Ascending aorta (tissue), 2 donors: ENCODE data around the gene FBXO34. TPM values are rescaled to one million over a fixed set of nuclear protein-coding genes. Genes with fewer than 3 reads are reported as not detected.

Experiments used
- DNase-seq, 2 donors: peaks; one replicate each; pipeline ENCODE4 v3.0.0-alpha.2; 2019; ENCODE audit warnings: low spot score in 2 of 2
- H3K27ac ChIP-seq, 2 donors: fragments of 200-600 bp; sonication (generic); one replicate each; pipeline ENCODE4 v1.5.1; 2016 to 2017; ENCODE audit warnings: mild to moderate bottlenecking in 1 of 2
- H3K27me3 ChIP-seq: fragments of 200-600 bp; sonication (generic); one replicate; pipeline ENCODE4 v1.5.1; 2017
- H3K36me3 ChIP-seq, 2 donors: fragments of 200-600 bp; sonication (generic); one replicate each; pipeline ENCODE4 v1.5.1; 2016
- H3K4me1 ChIP-seq, 2 donors: fragments of 200-600 bp; sonication (generic); one replicate each; pipeline ENCODE4 v1.5.1; 2016 to 2017; ENCODE audit warnings: mild to moderate bottlenecking in 1 of 2
- H3K4me3 ChIP-seq, 2 donors: fragments of 200-600 bp; sonication (generic); one replicate each; pipeline ENCODE4 v1.5.1; 2016 to 2017; ENCODE audit warnings: mild to moderate bottlenecking in 1 of 2
- H3K9me3 ChIP-seq, 2 donors: fragments of 200-600 bp; sonication (generic); one replicate each; pipeline ENCODE4 v1.5.1; 2016
- CTCF ChIP-seq, 3 experiments: fragments of 200-600 bp in 2 of 3; fragments of 450-650 bp in 1 of 3; sonication (generic) in 2 of 3; IDR thresholded peaks; one replicate each; pipeline ENCODE4 v1.5.1; 2016 to 2019; ENCODE audit warnings: antibody characterized with exemption in 3 of 3, mild to moderate bottlenecking in 1 of 3, moderate library complexity in 1 of 3
- intact Hi-C: fragments of 100-400 bp; cut with DNase I; formaldehyde crosslinking; loops from one replicate; pipeline ENCODE4 v1.15.1; 2023
- total RNA-seq: library from RNA; depleted of rRNA; stranded (reverse); fragments of >200 nt; gene quantifications from one replicate; pipeline ENCODE4 v1.1.0, GENCODE V29; 2016

The FBXO34 gene
- total RNA-seq, 1 donor from 2014 or later: 18.0 TPM

GRCh38 chr14:55359307-55359706, 88.1 kb downstream of the FBXO34 start:
- Histone ChIP-seq H3K9me3 (no peaks in the 10 kb centered on the region), H3K27me3 (no peaks in the 10 kb centered on the region), H3K4me1 (no peaks in the 10 kb centered on the region), H3K36me3 (peaks cover 8 to 9% of the 10 kb centered on the region in 2 donors), H3K4me3 (no peak overlapping the region), H3K27ac (no peak overlapping the region)
- intact Hi-C loops: no loop called here
- no peak for DNase-seq
- no peak for TF ChIP-seq CTCF (IDR thresholded peaks at IDR 0.05)

GRCh38 chr14:55361190-55361589, 90.0 kb downstream of the FBXO34 start:
- TF ChIP-seq CTCF (IDR thresholded peaks at IDR 0.05): no peak
- Histone ChIP-seq H3K27ac (no peak overlapping the region), H3K4me1 (no peaks in the 10 kb centered on the region), H3K27me3 (no peaks in the 10 kb centered on the region), H3K9me3 (no peaks in the 10 kb centered on the region), H3K4me3 (no peak overlapping the region), H3K36me3 (peaks cover 2 to 3% of the 10 kb centered on the region in 2 donors)
- no peak for DNase-seq
- intact Hi-C loops: no loop called here

- intact Hi-C loops: no loop called here
- no peak for DNase-seq
- Histone ChIP-seq H3K4me1 (no peaks in the 10 kb centered on the region), H3K4me3 (no peak overlapping the region), H3K27ac (no peak overlapping the region), H3K36me3 (peaks cover 20 to 44% of the 10 kb centered on the region in 2 donors), H3K27me3 (no peaks in the 10 kb centered on the region), H3K9me3 (no peaks in the 10 kb centered on the region)
- TF ChIP-seq CTCF (IDR thresholded peaks at IDR 0.05): no peak
Measured at GRCh38 chr14:55366271-55366670, 95.0 kb downstream of the FBXO34 start.

- Histone ChIP-seq H3K27ac (no peak overlapping the region), H3K9me3 (no peaks in the 10 kb centered on the region), H3K4me1 (no peaks in the 10 kb centered on the region), H3K27me3 (no peaks in the 10 kb centered on the region), H3K36me3 (peaks cover 18 to 65% of the 10 kb centered on the region in 2 donors), H3K4me3 (no peak overlapping the region)
- intact Hi-C loops: no loop called here
- TF ChIP-seq CTCF (IDR thresholded peaks at IDR 0.05): no peak
- no peak for DNase-seq
Measured at GRCh38 chr14:55370883-55371455, 99.7 kb downstream of the FBXO34 start.

- Histone ChIP-seq H3K27me3 (no peaks in the 10 kb centered on the region), H3K36me3 (peaks cover 22 to 77% of the 10 kb centered on the region in 2 donors), H3K4me1 (no peaks in the 10 kb centered on the region), H3K4me3 (no peak overlapping the region), H3K9me3 (no peaks in the 10 kb centered on the region), H3K27ac (no peak overlapping the region)
- TF ChIP-seq CTCF (IDR thresholded peaks at IDR 0.05): no peak
- intact Hi-C loops: no loop called here
- no peak for DNase-seq
Measured at GRCh38 chr14:55372423-55372822, 101.2 kb downstream of the FBXO34 start.

GRCh38 chr14:55372825-55373224, 101.6 kb downstream of the FBXO34 start:
- no peak overlapping the region for H3K27ac ChIP-seq
- H3K4me1 ChIP-seq: no peaks in the 10 kb centered on the region
- H3K27me3 ChIP-seq: no peaks in the 10 kb centered on the region
- intact Hi-C loops: no loop called here
- no peaks in the 10 kb centered on the region for H3K9me3 ChIP-seq
- no peak overlapping the region for H3K4me3 ChIP-seq
- no peak for TF ChIP-seq CTCF (IDR thresholded peaks at IDR 0.05)
- H3K36me3 ChIP-seq: peaks cover 19 to 76% of the 10 kb centered on the region in 2 donors
- DNase-seq: no peak
